Urinary bladder (tissue), 2 donors: ENCODE measurements around the gene ALMS1. TPM values are rescaled to one million over a fixed set of nuclear protein-coding genes. Genes with fewer than 3 reads are reported as not detected.

ENCODE experiments used
- polyA plus RNA-seq: library from polyadenylated mRNA; stranded (reverse); fragments of 200-250 nt; gene quantifications from one replicate; pipeline ENCODE4 v1.2.3, GENCODE V29; 2013
- total RNA-seq: library from RNA; depleted of rRNA; stranded (reverse); fragments of >200 nt; gene quantifications from one replicate; pipeline ENCODE4 v1.2.3, GENCODE V29; 2014
- donor health status: healthy.

Gene ALMS1
- total and polyA plus RNA-seq, 2 donors = 10.7 to 65.1 TPM

Other genes with a start within 250 kb of the ALMS1 start
- not detected for gene NOTO, start 183.3 kb upstream of the ALMS1 start, total RNA-seq
- gene NOTO, start 183.3 kb upstream of the ALMS1 start, polyA plus RNA-seq = 0.08 TPM
- 14.6 TPM for gene SMYD5, start 171.6 kb upstream of the ALMS1 start, total RNA-seq
- gene SMYD5, start 171.6 kb upstream of the ALMS1 start, polyA plus RNA-seq = 18.2 TPM
- 13.0 TPM for gene PRADC1, start 152.6 kb upstream of the ALMS1 start, total RNA-seq
- gene PRADC1, start 152.6 kb upstream of the ALMS1 start, polyA plus RNA-seq = 35.2 TPM
- gene CCT7, start 151.5 kb upstream of the ALMS1 start, total RNA-seq = 117 TPM
- 178 TPM for gene CCT7, start 151.5 kb upstream of the ALMS1 start, polyA plus RNA-seq
- 0.32 TPM for gene FBXO41, start 101.4 kb upstream of the ALMS1 start, total RNA-seq
- gene FBXO41, start 101.4 kb upstream of the ALMS1 start, polyA plus RNA-seq = 1.0 TPM
- not detected for gene EGR4, start 92.3 kb upstream of the ALMS1 start, total RNA-seq
- 0.05 TPM for gene EGR4, start 92.3 kb upstream of the ALMS1 start, polyA plus RNA-seq